GM12872 (cell line): Measurements from ENCODE around the gene GLT8D2.

ENCODE experiments used
- CTCF ChIP-seq: IDR thresholded peaks from 3 replicates; pipeline ENCODE4 v1.5.1; 2011; ENCODE audit warnings: low read depth, mild to moderate bottlenecking, low read length, moderate library complexity; ENCODE audit not compliant: insufficient read depth

The GLT8D2 gene

DNA sequence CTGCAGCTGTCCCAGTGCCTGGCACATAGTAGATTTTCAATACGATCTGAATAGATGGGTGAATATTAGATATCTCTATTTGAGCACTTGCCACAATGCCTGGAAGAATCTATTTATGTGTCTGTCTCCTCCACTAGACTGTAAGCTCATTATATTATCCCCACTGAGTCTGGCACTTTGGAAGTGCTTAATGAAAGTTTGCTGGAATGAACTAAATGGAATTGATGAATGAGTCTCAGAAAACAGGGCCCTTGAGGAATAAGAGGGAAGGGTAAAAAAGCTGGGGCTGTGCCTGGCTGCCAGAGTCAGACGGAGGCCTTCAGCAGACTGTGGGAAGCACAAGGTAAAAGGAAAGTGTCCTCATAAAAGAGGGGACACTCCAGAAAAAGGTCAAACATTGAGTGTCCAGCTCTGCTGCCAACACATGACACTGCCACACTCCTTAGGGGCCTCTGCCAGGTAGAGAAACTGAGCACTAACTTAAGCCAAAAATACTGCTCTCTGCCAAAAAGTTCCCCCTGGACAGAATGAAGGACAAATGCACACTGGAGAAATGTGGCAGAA is 39.3 kb downstream of the GLT8D2 start:
- TF ChIP-seq CTCF: no peak

DNA sequence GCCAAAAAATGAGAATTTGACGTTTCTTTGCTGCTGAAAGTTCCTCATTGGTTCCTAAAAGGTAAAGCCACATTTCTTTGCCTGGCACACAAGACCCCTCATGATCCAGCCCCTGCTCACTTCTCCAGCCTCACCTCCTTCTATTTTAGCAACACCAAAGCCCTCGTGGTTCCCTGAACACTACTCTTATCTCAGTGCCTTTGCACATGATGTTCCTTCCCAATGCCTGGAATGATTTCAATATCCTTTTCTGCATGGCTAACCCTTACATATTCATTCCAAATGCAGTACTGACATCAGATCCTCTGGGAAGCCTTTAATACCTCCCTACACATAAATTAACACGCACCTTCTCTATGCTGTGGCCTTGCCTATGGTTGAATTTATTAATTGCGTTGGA is 39.9 kb downstream of the GLT8D2 start:
- no peak for TF ChIP-seq CTCF

- no peak for TF ChIP-seq CTCF
Observed at GRCh38 chr12:104006929-104007328, 43.1 kb downstream of the GLT8D2 start.

DNA sequence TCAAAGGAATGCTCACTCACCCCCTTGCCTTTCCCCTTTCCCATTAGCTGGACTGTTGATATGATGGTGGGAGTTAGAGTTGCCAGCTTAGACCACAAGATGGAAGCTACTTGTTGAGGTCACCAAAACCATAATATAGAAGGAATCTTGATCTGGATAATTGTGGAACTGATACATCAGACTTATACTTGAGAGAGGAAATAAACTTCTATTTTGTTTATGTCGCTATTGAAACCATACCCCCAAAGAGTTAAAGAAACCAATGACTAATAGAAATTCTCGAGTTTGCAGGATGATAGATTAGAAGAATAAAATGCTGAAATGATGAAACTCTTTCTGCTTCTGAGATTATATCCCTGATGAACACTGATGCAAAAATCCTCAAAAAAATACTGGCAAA is 46.4 kb downstream of the GLT8D2 start:
- TF ChIP-seq CTCF: no peak

GRCh38 chr12:104002686-104003085 is 47.3 kb downstream of the GLT8D2 start:
- TF ChIP-seq CTCF: no peak

GRCh38 chr12:104000807-104001434 is 49.1 kb downstream of the GLT8D2 start:
- no peak for TF ChIP-seq CTCF

DNA sequence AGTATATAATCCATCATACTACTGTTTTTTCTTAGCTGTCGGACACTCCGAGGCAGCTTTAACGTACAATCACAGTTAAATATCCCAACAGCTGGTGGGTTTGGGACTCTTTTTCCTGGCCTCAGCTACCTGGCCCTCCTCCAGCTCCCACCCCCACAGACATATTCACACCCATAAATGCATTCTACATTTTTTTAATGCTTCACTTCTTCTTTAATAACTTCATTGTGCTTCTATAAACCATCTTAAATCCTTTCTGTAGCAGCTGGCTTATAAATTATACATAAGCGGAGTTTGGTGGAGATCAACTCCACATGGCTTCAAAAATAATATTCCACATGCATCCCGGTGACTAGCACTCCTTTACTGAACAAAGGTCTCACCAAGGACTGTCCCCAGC is 51.0 kb downstream of the GLT8D2 start:
- no peak for TF ChIP-seq CTCF
